WTC11 (cell line): ENCODE data around the gene OR5A2. TPM values are rescaled to one million over a fixed set of nuclear protein-coding genes. Genes with fewer than 3 reads are reported as not detected.
"Not testable (repeated sequence)": the region's sequence is repeated elsewhere in the genome, so short reads cannot be mapped to it uniquely, and the experiment has no call there.

ENCODE experiments used
- ATAC-seq: fragments of 200-7000 bp; cut with Tn5 transposase; 2 replicates; pipeline ENCODE4 v1.10.0; 2021; ENCODE audit warnings: mild to moderate bottlenecking, moderate library complexity
- CTCF ChIA-PET: fragments of 300-600 bp; sonication (Branson Sonifier 250); formaldehyde crosslinking; loops from one replicate; lab custom pipeline; 2021; ENCODE audit warnings: antibody characterized with exemption; lab: Charles Lee
- POLR2A ChIA-PET: fragments of 350-600 bp; sonication (Branson Sonifier 250); formaldehyde crosslinking; loops from one replicate; lab custom pipeline; 2021; ENCODE audit warnings: antibody characterized with exemption; lab: Charles Lee
- DNase-seq: peaks from one replicate; pipeline ENCODE4 v3.0.0; 2021; ENCODE audit warnings: low spot score
- H3K27ac Mint-ChIP-seq: 2 replicates; pipeline ENCODE4 v1.8.0; 2021; ENCODE audit warnings: mixed read lengths
- H3K27me3 Mint-ChIP-seq: 2 replicates; pipeline ENCODE4 v1.8.0; 2021; ENCODE audit warnings: low read depth, mild to moderate bottlenecking, moderate library complexity, mixed read lengths
- H3K36me3 Mint-ChIP-seq: 2 replicates; pipeline ENCODE4 v1.8.0; 2021; ENCODE audit warnings: mixed read lengths
- H3K4me1 Mint-ChIP-seq: 2 replicates; pipeline ENCODE4 v1.8.0; 2022; ENCODE audit warnings: mixed read lengths
- H3K4me3 Mint-ChIP-seq: 2 replicates; pipeline ENCODE4 v1.8.0; 2021; ENCODE audit warnings: mild to moderate bottlenecking, moderate library complexity, mixed read lengths
- H3K9me3 Mint-ChIP-seq: 2 replicates; pipeline ENCODE4 v1.8.0; 2021; ENCODE audit warnings: mixed read lengths
- ATF6 ChIP-seq: sonication (generic); formaldehyde crosslinking; IDR thresholded peaks from 2 replicates; pipeline ENCODE4 v1.8.1; 2023; ENCODE audit warnings: mild to moderate bottlenecking, missing genetic modification reagents
- CREB1 ChIP-seq: sonication (generic); formaldehyde crosslinking; IDR thresholded peaks from 2 replicates; pipeline ENCODE4 v1.8.0; 2023; ENCODE audit warnings: mild to moderate bottlenecking, missing genetic modification reagents
- CREM ChIP-seq: sonication (generic); formaldehyde crosslinking; IDR thresholded peaks from 2 replicates; pipeline ENCODE4 v1.8.1; 2022; ENCODE audit warnings: mild to moderate bottlenecking, missing genetic modification reagents, moderate library complexity
- CTCF ChIP-seq: fragments of 200-600 bp; IDR thresholded peaks from 2 replicates; pipeline ENCODE4 v1.8.0; 2022; ENCODE audit warnings: antibody characterized with exemption
- E2F4 ChIP-seq: sonication (generic); formaldehyde crosslinking; IDR thresholded peaks from 2 replicates; pipeline ENCODE4 v1.8.1; 2022; ENCODE audit warnings: low read depth, mild to moderate bottlenecking, moderate library complexity, missing genetic modification reagents, borderline replicate concordance
- HMGXB4 ChIP-seq: sonication (generic); formaldehyde crosslinking; IDR thresholded peaks from 2 replicates; pipeline ENCODE4 v1.8.1; 2023; ENCODE audit warnings: mild to moderate bottlenecking, moderate library complexity, missing genetic modification reagents
- IRF2 ChIP-seq: sonication (generic); formaldehyde crosslinking; IDR thresholded peaks from 2 replicates; pipeline ENCODE4 v1.8.0; 2022; ENCODE audit warnings: low read depth, missing genetic modification reagents, borderline replicate concordance
- MYBL2 ChIP-seq: sonication (generic); formaldehyde crosslinking; IDR thresholded peaks from 2 replicates; pipeline ENCODE4 v1.8.1; 2023; ENCODE audit warnings: mild to moderate bottlenecking, moderate library complexity, missing genetic modification reagents
- NFYB ChIP-seq: sonication (generic); formaldehyde crosslinking; conservative IDR thresholded peaks from 2 replicates; pipeline ENCODE4 v1.8.0; 2022; ENCODE audit warnings: low read depth, missing genetic modification reagents
- PRRX2 ChIP-seq: fragments of 250-450 bp; sonication (Bioruptor Pico); IDR thresholded peaks from 2 replicates; pipeline ENCODE4 v1.8.0; 2021; ENCODE audit warnings: mild to moderate bottlenecking
- RELA ChIP-seq: sonication (generic); formaldehyde crosslinking; IDR thresholded peaks from 2 replicates; pipeline ENCODE4 v1.8.1; 2022; ENCODE audit warnings: missing genetic modification reagents, mild to moderate bottlenecking, borderline replicate concordance
- RORB ChIP-seq: fragments of 250-450 bp; sonication (Bioruptor Pico); IDR thresholded peaks from 2 replicates; pipeline ENCODE4 v1.9.0; 2021; ENCODE audit warnings: mild to moderate bottlenecking
- SMAD3 ChIP-seq: sonication (generic); formaldehyde crosslinking; IDR thresholded peaks from 2 replicates; pipeline ENCODE4 v1.8.0; 2022; ENCODE audit warnings: missing genetic modification reagents, mild to moderate bottlenecking, borderline replicate concordance
- TP53 ChIP-seq: sonication (generic); formaldehyde crosslinking; IDR thresholded peaks from 2 replicates; pipeline ENCODE4 v1.8.1; 2023; ENCODE audit warnings: mild to moderate bottlenecking, missing genetic modification reagents
- ZNF263 ChIP-seq: sonication (generic); formaldehyde crosslinking; IDR thresholded peaks from 2 replicates; pipeline ENCODE4 v1.8.1; 2022; ENCODE audit warnings: low read depth, mild to moderate bottlenecking, moderate library complexity, missing genetic modification reagents
- ZNF425 ChIP-seq: fragments of 250-450 bp; sonication (Bioruptor Pico); conservative IDR thresholded peaks from 2 replicates; pipeline ENCODE4 v1.9.0; 2021; ENCODE audit warnings: mild to moderate bottlenecking
- ZSCAN18 ChIP-seq: fragments of 250-450 bp; sonication (Bioruptor Pico); IDR thresholded peaks from 2 replicates; pipeline ENCODE4 v2.1.2; 2022; ENCODE audit warnings: mild to moderate bottlenecking, moderate library complexity
- total RNA-seq: library from RNA; stranded (reverse); gene quantifications from 3 replicates; pipeline ENCODE4 v1.2.3, GENCODE V29; 2021

The OR5A2 gene
- total RNA-seq, 1 experiment from 2014 or later: not detected

GRCh38 chr11:59380263-59381059 lies 45.8 kb downstream of the OR5A2 start:
- DNase-seq (no peak), ATAC-seq (no peak)
- Mint-ChIP-seq H3K4me3 (no peak overlapping the region), H3K36me3 (no peaks in the 10 kb centered on the region), H3K4me1 (peaks cover 10% of the 10 kb centered on the region), H3K27ac (no peak overlapping the region), H3K27me3 (peaks cover 11% of the 10 kb centered on the region; the same call in 1 of the 2 replicates), H3K9me3 (peaks cover 24% of the 10 kb centered on the region)
- TF ChIP-seq RORB (CRISPR knock-in tag) (no peak), MYBL2 (CRISPR knock-in tag) (no peak), HMGXB4 (CRISPR knock-in tag) (no peak), CREB1 (CRISPR knock-in tag) (no peak), IRF2 (CRISPR knock-in tag) (no peak), CREM (CRISPR knock-in tag) (no peak), PRRX2 (CRISPR knock-in tag) (no peak), CTCF (no peak)
- ChIA-PET CTCF (no interaction called here), POLR2A (no interaction called here)

- peaks cover 69% of the 10 kb centered on the region for H3K9me3 Mint-ChIP-seq
- CTCF ChIA-PET, POLR2A ChIA-PET, DNase-seq, H3K4me3 Mint-ChIP-seq, ATAC-seq, H3K4me1 Mint-ChIP-seq, H3K27me3 Mint-ChIP-seq, H3K27ac Mint-ChIP-seq: not testable (repeated sequence)
- peaks cover 26% of the 10 kb centered on the region for H3K36me3 Mint-ChIP-seq
Observed at GRCh38 chr11:59372324-59372723, 53.9 kb downstream of the OR5A2 start.

- ATAC-seq (no peak), DNase-seq (no peak)
- H3K27ac Mint-ChIP-seq: no peak overlapping the region
- H3K9me3 Mint-ChIP-seq: peaks cover 55% of the 10 kb centered on the region
- no peak overlapping the region for H3K4me3 Mint-ChIP-seq
- ChIA-PET POLR2A (no interaction called here), CTCF (no interaction called here)
- no peaks in the 10 kb centered on the region; the same call in 1 of the 2 replicates for H3K27me3 Mint-ChIP-seq
- no peaks in the 10 kb centered on the region for H3K4me1 Mint-ChIP-seq
- peaks cover 26% of the 10 kb centered on the region for H3K36me3 Mint-ChIP-seq
- TF ChIP-seq ZNF263 (CRISPR knock-in tag) (no peak), RELA (no peak), NFYB (CRISPR knock-in tag) (no peak), ATF6 (CRISPR knock-in tag) (no peak), SMAD3 (CRISPR knock-in tag) (no peak), MYBL2 (CRISPR knock-in tag) (no peak), ZNF425 (CRISPR knock-in tag) (no peak), ZSCAN18 (CRISPR knock-in tag) (no peak), CREM (CRISPR knock-in tag) (no peak), E2F4 (CRISPR knock-in tag) (no peak), TP53 (CRISPR knock-in tag) (no peak)
- TF ChIP-seq, all 79 proteins: peak for 0
Observed at GRCh38 chr11:59368238-59369022, 57.8 kb downstream of the OR5A2 start.
